NCI-H82 (cell line): Measurements from ENCODE around the gene GCAT.
A peak's percentile ranks its signal among the peaks of the same experiment; 100 is the strongest.

Experiments used
- DNase-seq: peaks from one replicate; lab custom pipeline; 2025; lab: John Stamatoyannopoulos, UW

Gene GCAT

GRCh38 chr22:37842015-37842793, 34.5 kb downstream of the GCAT start:
- no peak for DNase-seq

- DNase-seq: peak; percentile 57
These were observed 36.0 kb downstream of the GCAT start for GRCh38 chr22:37843741-37844089.

- no peak for DNase-seq
These were observed 37.2 kb downstream of the GCAT start for GRCh38 chr22:37844904-37845329.

- no peak for DNase-seq
These were observed 38.7 kb downstream of the GCAT start for GRCh38 chr22:37846433-37846832.

- peak; percentile 51 for DNase-seq
These were observed 40.9 kb downstream of the GCAT start for GRCh38 chr22:37848587-37849088.

GRCh38 chr22:37849089-37849751, 41.5 kb downstream of the GCAT start, which contains the start of gene EIF3L:
Gene EIF3L (plus strand): TSS chr22:37849419. CDS start chr22:37849450, 31 bp downstream.
- DNase-seq: peak; percentile 92

GRCh38 chr22:37850801-37851200, 43.1 kb downstream of the GCAT start:
- DNase-seq: no peak

- no peak for DNase-seq
These were observed 44.7 kb downstream of the GCAT start for GRCh38 chr22:37852418-37852817.

GRCh38 chr22:37854946-37855345, 47.2 kb downstream of the GCAT start:
- no peak for DNase-seq

- no peak for DNase-seq
These were observed 47.7 kb downstream of the GCAT start for GRCh38 chr22:37855462-37855861.

GRCh38 chr22:37860796-37861421, 53.2 kb downstream of the GCAT start:
- no peak for DNase-seq

- DNase-seq: no peak
These were observed 55.0 kb downstream of the GCAT start for GRCh38 chr22:37862570-37863325.

GRCh38 chr22:37865510-37865909, 57.8 kb downstream of the GCAT start:
- DNase-seq: peak; percentile 70
